Gastrocnemius medialis (tissue), 4 donors: ENCODE results near the gene GLI3. TPM values are rescaled to one million over a fixed set of nuclear protein-coding genes. Genes with fewer than 3 reads are reported as not detected.
A peak's percentile ranks its signal among the peaks of the same experiment; 100 is the strongest.

Source experiments
- ATAC-seq, 2 donors: fragments of 150-250 bp; one replicate each; pipeline ENCODE4 v1.9.1; 2016
- DNase-seq, 2 donors: peaks; one replicate each; pipeline ENCODE4 v3.0.0-alpha.2; 2019
- H3K27ac ChIP-seq, 4 donors: fragments of 200-600 bp; sonication (generic); 1 replicate in 1 of 4; 2 replicates in 3 of 4; pipeline ENCODE4 v1.5.1; 2016 to 2018; ENCODE audit warnings: mild to moderate bottlenecking in 2 of 4, moderate library complexity in 1 of 4
- H3K27me3 ChIP-seq, 3 donors: fragments of 200-600 bp; sonication (generic) in 2 of 3; 1 replicate in 1 of 3; 2 replicates in 2 of 3; pipeline versions ENCODE4 v1.5.1 to v1.6.0; 2016 to 2019; ENCODE audit warnings: mild to moderate bottlenecking in 1 of 3, moderate library complexity in 1 of 3
- H3K36me3 ChIP-seq, 2 donors: fragments of 200-600 bp; sonication (generic) in 1 of 2; one replicate each; pipeline ENCODE4 v1.5.1; 2017 to 2018
- H3K4me1 ChIP-seq, 2 donors: fragments of 200-600 bp; sonication (generic) in 1 of 2; one replicate each; pipeline ENCODE4 v1.5.1; 2016 to 2017; ENCODE audit warnings: mild to moderate bottlenecking in 2 of 2
- H3K4me3 ChIP-seq, 4 donors: fragments of 200-600 bp; sonication (generic) in 3 of 4; 1 replicate in 1 of 4; 2 replicates in 3 of 4; pipeline ENCODE4 v1.5.1; 2016 to 2019; ENCODE audit warnings: mild to moderate bottlenecking in 2 of 4
- H3K9me3 ChIP-seq, 3 donors: fragments of 200-600 bp; sonication (generic) in 2 of 3; 1 replicate in 1 of 3; 2 replicates in 2 of 3; pipeline ENCODE4 v1.5.1; 2016 to 2019
- POLR2A ChIP-seq, 2 donors: fragments of 450-650 bp; IDR thresholded peaks; one replicate each; pipeline ENCODE4 v1.6.1; 2017; ENCODE audit warnings: antibody characterized with exemption in 2 of 2, mild to moderate bottlenecking in 2 of 2, moderate library complexity in 2 of 2
- in situ Hi-C, 4 donors: fragments of 200-750 bp; cut with MboI; loops; one replicate each; pipeline versions ENCODE4 v1.15.0 to v1.8.0; 2017; ENCODE audit warnings: low sequenced_read_pairs in 4 of 4
- intact Hi-C: fragments of 100-400 bp; cut with DNase I; formaldehyde crosslinking; loops from one replicate; pipeline ENCODE4 v1.15.1; 2023; ENCODE audit warnings: low total_unique reads
- total RNA-seq, 4 donors: library from RNA; depleted of rRNA; stranded (reverse); fragments of >200 nt; gene quantifications; one replicate each; pipeline versions ENCODE4 v1.1.0 to v1.2.3, GENCODE V29; 2016
- TF ChIP-seq, protein P1 (sequence below), 5 experiments: fragments of 450-650 bp in 3 of 5; fragments of 200-600 bp in 2 of 5; sonication (generic) in 2 of 5; IDR thresholded peaks in 4 of 5; conservative IDR thresholded peaks in 1 of 5; 1 replicate in 4 of 5; 2 replicates in 1 of 5; pipeline ENCODE4 v1.5.1; 2016 to 2019; ENCODE audit warnings: antibody characterized with exemption in 5 of 5, mild to moderate bottlenecking in 3 of 5, moderate library complexity in 3 of 5

Gene GLI3
- total RNA-seq, 4 donors from 2014 or later = 0.46 to 1.6 (median 0.81) TPM

DNA sequence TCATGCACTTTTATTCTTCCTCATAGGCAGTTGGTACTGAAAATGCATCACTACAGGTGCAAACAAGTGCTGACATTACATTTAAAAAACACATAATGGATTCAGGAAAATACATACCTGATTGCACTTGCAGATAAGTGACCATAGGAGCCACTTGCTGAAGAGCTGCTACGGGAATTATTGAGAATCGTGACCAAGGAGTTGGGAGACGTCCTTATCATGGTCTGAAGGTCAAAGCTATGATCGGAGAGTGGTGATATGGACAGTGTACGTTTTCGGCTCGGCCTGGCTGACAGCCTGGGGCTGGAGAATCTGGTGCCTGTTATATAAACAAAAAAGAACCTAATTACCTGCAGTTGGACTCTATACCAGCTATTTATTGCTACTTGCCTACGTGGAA lies 197.1 kb downstream of the GLI3 start:
- in situ Hi-C loops = no loop called here
- Histone ChIP-seq H3K36me3 (no peaks in the 10 kb centered on the region), H3K9me3 (no peaks in the 10 kb centered on the region), H3K27ac (no peak overlapping the region), H3K4me1 (no peaks in the 10 kb centered on the region), H3K4me3 (no peak overlapping the region), H3K27me3 (no peaks in the 10 kb centered on the region)
- intact Hi-C loops = no loop called here
- DNase-seq = no peak
- no peak for ATAC-seq
- TF ChIP-seq, protein P1, sequence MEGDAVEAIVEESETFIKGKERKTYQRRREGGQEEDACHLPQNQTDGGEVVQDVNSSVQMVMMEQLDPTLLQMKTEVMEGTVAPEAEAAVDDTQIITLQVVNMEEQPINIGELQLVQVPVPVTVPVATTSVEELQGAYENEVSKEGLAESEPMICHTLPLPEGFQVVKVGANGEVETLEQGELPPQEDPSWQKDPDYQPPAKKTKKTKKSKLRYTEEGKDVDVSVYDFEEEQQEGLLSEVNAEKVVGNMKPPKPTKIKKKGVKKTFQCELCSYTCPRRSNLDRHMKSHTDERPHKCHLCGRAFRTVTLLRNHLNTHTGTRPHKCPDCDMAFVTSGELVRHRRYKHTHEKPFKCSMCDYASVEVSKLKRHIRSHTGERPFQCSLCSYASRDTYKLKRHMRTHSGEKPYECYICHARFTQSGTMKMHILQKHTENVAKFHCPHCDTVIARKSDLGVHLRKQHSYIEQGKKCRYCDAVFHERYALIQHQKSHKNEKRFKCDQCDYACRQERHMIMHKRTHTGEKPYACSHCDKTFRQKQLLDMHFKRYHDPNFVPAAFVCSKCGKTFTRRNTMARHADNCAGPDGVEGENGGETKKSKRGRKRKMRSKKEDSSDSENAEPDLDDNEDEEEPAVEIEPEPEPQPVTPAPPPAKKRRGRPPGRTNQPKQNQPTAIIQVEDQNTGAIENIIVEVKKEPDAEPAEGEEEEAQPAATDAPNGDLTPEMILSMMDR (IDR thresholded peaks at IDR 0.05 in 4 of 5, conservative IDR thresholded peaks at IDR 0.05 in 1 of 5) = no peak
- TF ChIP-seq POLR2A (IDR thresholded peaks at IDR 0.05) = no peak

DNA sequence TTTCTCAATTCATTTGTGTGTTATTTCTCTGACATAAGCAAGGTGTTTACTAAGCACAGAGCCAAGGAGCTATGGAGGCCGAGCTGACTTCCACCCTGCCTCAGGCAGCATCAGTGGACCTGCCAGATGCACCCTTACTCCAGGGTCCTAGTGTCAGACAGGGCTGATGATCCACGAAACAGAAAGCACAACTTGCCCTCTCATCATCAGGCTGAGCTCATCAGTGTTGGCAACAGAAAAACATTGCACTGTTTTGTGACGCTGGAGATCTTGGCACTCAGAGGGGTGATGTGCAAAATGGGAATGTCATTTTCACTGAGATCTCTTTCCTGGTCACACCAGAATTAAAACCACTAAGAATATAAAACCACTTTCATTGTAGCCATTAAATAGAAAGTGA lies 201.8 kb downstream of the GLI3 start:
- H3K4me1 ChIP-seq = no peaks in the 10 kb centered on the region
- no peaks in the 10 kb centered on the region for H3K27me3 ChIP-seq
- no peak for TF ChIP-seq POLR2A (IDR thresholded peaks at IDR 0.05)
- TF ChIP-seq, protein P1 (IDR thresholded peaks at IDR 0.05 in 4 of 5, conservative IDR thresholded peaks at IDR 0.05 in 1 of 5) = no peak
- in situ Hi-C loops = no loop called here
- ATAC-seq (peak; percentile 46 to 50), DNase-seq (peak in 1 of 2 donors; percentile 27)
- H3K27ac ChIP-seq = no peak overlapping the region
- no peaks in the 10 kb centered on the region for H3K9me3 ChIP-seq
- intact Hi-C loops = no loop called here
- no peak overlapping the region for H3K4me3 ChIP-seq
- no peaks in the 10 kb centered on the region for H3K36me3 ChIP-seq

DNA sequence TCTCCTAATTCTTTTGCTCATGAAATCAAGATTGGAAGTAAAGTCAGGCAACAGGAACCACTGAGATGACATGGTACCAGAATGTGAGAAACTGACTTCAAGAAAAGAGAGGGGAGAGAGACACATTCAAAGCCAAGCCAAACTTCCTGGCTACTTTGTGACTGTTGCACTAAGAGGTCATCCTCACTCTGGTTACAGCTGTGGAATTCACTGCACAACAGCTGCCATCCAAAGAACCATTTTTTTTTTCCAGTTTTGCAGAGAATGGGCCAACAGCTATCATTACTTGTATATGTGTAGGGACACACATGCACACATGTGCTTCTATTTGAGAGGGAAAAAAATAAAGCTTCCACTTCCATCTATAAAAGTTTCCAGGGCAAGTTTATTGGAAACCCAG lies 203.5 kb downstream of the GLI3 start:
- DNase-seq (no peak), ATAC-seq (no peak)
- Histone ChIP-seq H3K4me3 (no peak overlapping the region), H3K27ac (no peak overlapping the region), H3K36me3 (no peaks in the 10 kb centered on the region), H3K27me3 (no peaks in the 10 kb centered on the region), H3K9me3 (no peaks in the 10 kb centered on the region), H3K4me1 (no peaks in the 10 kb centered on the region)
- TF ChIP-seq POLR2A (IDR thresholded peaks at IDR 0.05) = no peak
- TF ChIP-seq, protein P1 (IDR thresholded peaks at IDR 0.05 in 4 of 5, conservative IDR thresholded peaks at IDR 0.05 in 1 of 5) = no peak
- in situ Hi-C loops (no loop called here), intact Hi-C loops (no loop called here)

DNA sequence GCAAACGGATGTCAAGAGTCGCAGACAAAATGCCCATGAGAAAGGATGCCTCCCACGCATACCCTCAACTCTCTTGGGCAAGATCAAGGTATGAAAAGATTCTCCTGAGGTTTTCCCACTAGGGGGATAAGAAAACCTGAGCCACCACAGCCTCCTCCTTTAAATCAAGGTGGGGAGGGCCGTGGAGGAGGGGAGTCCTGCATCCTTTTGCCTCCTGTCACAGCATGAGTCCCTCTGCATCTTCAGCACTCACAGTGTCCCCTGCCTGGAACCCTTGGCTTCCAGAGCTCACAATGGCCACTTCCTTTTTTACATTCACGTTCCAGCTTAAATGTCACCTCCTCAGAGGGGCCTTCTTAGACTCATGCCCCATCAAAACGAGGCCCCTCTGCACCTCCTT lies 207.6 kb downstream of the GLI3 start:
- H3K27me3 ChIP-seq = no peaks in the 10 kb centered on the region
- H3K36me3 ChIP-seq = no peaks in the 10 kb centered on the region
- DNase-seq = no peak
- H3K4me3 ChIP-seq = no peak overlapping the region
- no peaks in the 10 kb centered on the region for H3K9me3 ChIP-seq
- no peak overlapping the region for H3K27ac ChIP-seq
- in situ Hi-C loops = no loop called here
- TF ChIP-seq POLR2A (IDR thresholded peaks at IDR 0.05) = no peak
- TF ChIP-seq, protein P1 (IDR thresholded peaks at IDR 0.05 in 4 of 5, conservative IDR thresholded peaks at IDR 0.05 in 1 of 5) = no peak
- no peak for ATAC-seq
- H3K4me1 ChIP-seq = no peaks in the 10 kb centered on the region
- intact Hi-C loops = no loop called here

DNA sequence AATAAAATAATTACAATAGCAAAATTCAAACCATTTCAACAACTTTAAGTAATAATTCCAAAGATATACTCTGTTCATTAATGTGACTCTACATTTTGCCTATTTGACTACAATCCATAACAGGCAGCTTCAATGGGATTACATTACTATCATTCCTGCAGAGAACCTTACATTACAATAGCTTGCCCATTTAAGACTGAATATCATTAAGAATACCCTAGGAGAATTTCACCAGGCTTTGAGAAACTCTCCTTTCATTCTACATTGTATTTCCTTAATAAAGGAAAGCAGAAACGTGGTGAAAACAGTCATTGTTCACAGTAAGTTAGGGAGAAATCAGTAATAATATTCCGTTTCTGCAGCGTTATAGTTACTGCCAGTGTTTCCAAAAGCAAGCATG lies 209.5 kb downstream of the GLI3 start:
- no peak for ATAC-seq
- Histone ChIP-seq H3K4me3 (no peak overlapping the region), H3K9me3 (no peaks in the 10 kb centered on the region), H3K36me3 (no peaks in the 10 kb centered on the region), H3K27ac (no peak overlapping the region), H3K27me3 (no peaks in the 10 kb centered on the region), H3K4me1 (no peaks in the 10 kb centered on the region)
- no peak for TF ChIP-seq POLR2A (IDR thresholded peaks at IDR 0.05)
- TF ChIP-seq, protein P1 (IDR thresholded peaks at IDR 0.05 in 4 of 5, conservative IDR thresholded peaks at IDR 0.05 in 1 of 5) = no peak
- in situ Hi-C loops (no loop called here), intact Hi-C loops (no loop called here)
- no peak for DNase-seq
